WTC11 (cell line): Measurements from ENCODE around the gene GALM. TPM values are rescaled to one million over a fixed set of nuclear protein-coding genes. Genes with fewer than 3 reads are reported as not detected.

Experiments
- ATAC-seq: fragments of 200-7000 bp; cut with Tn5 transposase; 2 replicates; pipeline ENCODE4 v1.10.0; 2021; ENCODE audit warnings: mild to moderate bottlenecking, moderate library complexity
- CTCF ChIA-PET: fragments of 300-600 bp; sonication (Branson Sonifier 250); formaldehyde crosslinking; loops from one replicate; lab custom pipeline; 2021; ENCODE audit warnings: antibody characterized with exemption; lab: Charles Lee
- POLR2A ChIA-PET: fragments of 350-600 bp; sonication (Branson Sonifier 250); formaldehyde crosslinking; loops from one replicate; lab custom pipeline; 2021; ENCODE audit warnings: antibody characterized with exemption; lab: Charles Lee
- DNase-seq: peaks from one replicate; pipeline ENCODE4 v3.0.0; 2021; ENCODE audit warnings: low spot score
- H3K27ac Mint-ChIP-seq: 2 replicates; pipeline ENCODE4 v1.8.0; 2021; ENCODE audit warnings: mixed read lengths
- H3K27me3 Mint-ChIP-seq: 2 replicates; pipeline ENCODE4 v1.8.0; 2021; ENCODE audit warnings: low read depth, mild to moderate bottlenecking, moderate library complexity, mixed read lengths
- H3K36me3 Mint-ChIP-seq: 2 replicates; pipeline ENCODE4 v1.8.0; 2021; ENCODE audit warnings: mixed read lengths
- H3K4me1 Mint-ChIP-seq: 2 replicates; pipeline ENCODE4 v1.8.0; 2022; ENCODE audit warnings: mixed read lengths
- H3K4me3 Mint-ChIP-seq: 2 replicates; pipeline ENCODE4 v1.8.0; 2021; ENCODE audit warnings: mild to moderate bottlenecking, moderate library complexity, mixed read lengths
- H3K9me3 Mint-ChIP-seq: 2 replicates; pipeline ENCODE4 v1.8.0; 2021; ENCODE audit warnings: mixed read lengths
- CBFB ChIP-seq: sonication (generic); formaldehyde crosslinking; IDR thresholded peaks from 2 replicates; pipeline ENCODE4 v1.8.1; 2022; ENCODE audit warnings: mild to moderate bottlenecking, low read depth, missing genetic modification reagents
- ESRRA ChIP-seq: sonication (generic); formaldehyde crosslinking; IDR thresholded peaks from 2 replicates; pipeline ENCODE4 v1.8.1; 2022; ENCODE audit warnings: mild to moderate bottlenecking, missing genetic modification reagents, borderline replicate concordance
- ETV6 ChIP-seq: sonication (generic); formaldehyde crosslinking; IDR thresholded peaks from 2 replicates; pipeline ENCODE4 v1.8.1; 2022; ENCODE audit warnings: mild to moderate bottlenecking, missing genetic modification reagents
- GRHL2 ChIP-seq: fragments of 250-450 bp; sonication (Bioruptor Pico); IDR thresholded peaks from 2 replicates; pipeline ENCODE4 v1.8.0; 2022; ENCODE audit warnings: mild to moderate bottlenecking, moderate library complexity; ENCODE audit not compliant: insufficient replicate concordance, severe bottlenecking
- HMGA2 ChIP-seq: fragments of 250-450 bp; sonication (Bioruptor Pico); IDR thresholded peaks from 2 replicates; pipeline ENCODE4 v1.4.0; 2021; ENCODE audit warnings: mild to moderate bottlenecking, moderate library complexity
- NFYB ChIP-seq: sonication (generic); formaldehyde crosslinking; conservative IDR thresholded peaks from 2 replicates; pipeline ENCODE4 v1.8.0; 2022; ENCODE audit warnings: low read depth, missing genetic modification reagents
- RELA ChIP-seq: sonication (generic); formaldehyde crosslinking; IDR thresholded peaks from 2 replicates; pipeline ENCODE4 v1.8.1; 2022; ENCODE audit warnings: missing genetic modification reagents, mild to moderate bottlenecking, borderline replicate concordance
- TEAD1 ChIP-seq: sonication (generic); formaldehyde crosslinking; IDR thresholded peaks from 2 replicates; pipeline ENCODE4 v1.8.0; 2022; ENCODE audit warnings: mild to moderate bottlenecking, missing genetic modification reagents
- ZBTB21 ChIP-seq: sonication (generic); formaldehyde crosslinking; IDR thresholded peaks from 2 replicates; pipeline ENCODE4 v1.8.1; 2023; ENCODE audit warnings: mild to moderate bottlenecking, missing genetic modification reagents, borderline replicate concordance
- ZNF416 ChIP-seq: fragments of 250-450 bp; sonication (Bioruptor Pico); IDR thresholded peaks from 2 replicates; pipeline ENCODE4 v1.9.0; 2021; ENCODE audit warnings: mild to moderate bottlenecking, inconsistent platforms
- total RNA-seq: library from RNA; stranded (reverse); gene quantifications from 3 replicates; pipeline ENCODE4 v1.2.3, GENCODE V29; 2021
- TF ChIP-seq, protein P1 (sequence below): sonication (generic); formaldehyde crosslinking; conservative IDR thresholded peaks from 2 replicates; pipeline ENCODE4 v1.8.1; 2023; ENCODE audit warnings: mild to moderate bottlenecking, low read depth, missing genetic modification reagents, moderate library complexity
- TF ChIP-seq, protein P2 (sequence below): sonication (generic); formaldehyde crosslinking; IDR thresholded peaks from 2 replicates; pipeline ENCODE4 v1.8.0; 2023; ENCODE audit warnings: mild to moderate bottlenecking, missing genetic modification reagents
- TF ChIP-seq, protein P3 (sequence below): sonication (generic); formaldehyde crosslinking; IDR thresholded peaks from 2 replicates; pipeline ENCODE4 v1.8.1; 2022; ENCODE audit warnings: low read depth, mild to moderate bottlenecking, moderate library complexity, missing genetic modification reagents, borderline replicate concordance
- TF ChIP-seq, protein P4 (sequence below): sonication (generic); formaldehyde crosslinking; IDR thresholded peaks from 2 replicates; pipeline ENCODE4 v1.8.1; 2023; ENCODE audit warnings: mild to moderate bottlenecking, missing genetic modification reagents
- TF ChIP-seq, protein P5 (sequence below): sonication (generic); formaldehyde crosslinking; IDR thresholded peaks from 2 replicates; pipeline ENCODE4 v1.8.1; 2023; ENCODE audit warnings: mild to moderate bottlenecking, missing genetic modification reagents
- TF ChIP-seq, protein P6 (sequence below): fragments of 250-450 bp; sonication (Bioruptor Pico); IDR thresholded peaks from 2 replicates; pipeline ENCODE4 v1.8.0; 2021; ENCODE audit warnings: mild to moderate bottlenecking

Gene GALM
- total RNA-seq, 1 experiment from 2014 or later, result 11.2 TPM

DNA sequence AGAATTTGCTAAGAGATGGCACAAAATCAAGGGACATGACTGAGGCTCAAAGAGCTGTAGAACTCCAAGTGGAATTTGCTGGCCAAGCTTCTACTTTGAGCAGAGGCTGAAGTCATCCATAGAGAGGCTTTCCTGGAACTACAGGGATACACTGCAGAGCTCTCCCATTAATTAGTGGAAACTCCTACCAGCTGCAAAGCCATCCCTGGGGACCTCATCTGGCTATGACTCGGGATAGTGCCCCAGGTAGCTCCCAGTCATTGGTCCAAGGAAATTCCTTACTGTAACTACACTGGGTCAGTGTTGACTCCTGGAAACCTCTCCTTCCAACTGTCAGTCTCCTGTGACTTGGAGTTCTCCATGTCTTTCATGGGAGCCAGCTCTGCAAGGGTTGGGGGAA, 10.5 kb upstream of the GALM start (continued):
- TF ChIP-seq, protein P1, sequence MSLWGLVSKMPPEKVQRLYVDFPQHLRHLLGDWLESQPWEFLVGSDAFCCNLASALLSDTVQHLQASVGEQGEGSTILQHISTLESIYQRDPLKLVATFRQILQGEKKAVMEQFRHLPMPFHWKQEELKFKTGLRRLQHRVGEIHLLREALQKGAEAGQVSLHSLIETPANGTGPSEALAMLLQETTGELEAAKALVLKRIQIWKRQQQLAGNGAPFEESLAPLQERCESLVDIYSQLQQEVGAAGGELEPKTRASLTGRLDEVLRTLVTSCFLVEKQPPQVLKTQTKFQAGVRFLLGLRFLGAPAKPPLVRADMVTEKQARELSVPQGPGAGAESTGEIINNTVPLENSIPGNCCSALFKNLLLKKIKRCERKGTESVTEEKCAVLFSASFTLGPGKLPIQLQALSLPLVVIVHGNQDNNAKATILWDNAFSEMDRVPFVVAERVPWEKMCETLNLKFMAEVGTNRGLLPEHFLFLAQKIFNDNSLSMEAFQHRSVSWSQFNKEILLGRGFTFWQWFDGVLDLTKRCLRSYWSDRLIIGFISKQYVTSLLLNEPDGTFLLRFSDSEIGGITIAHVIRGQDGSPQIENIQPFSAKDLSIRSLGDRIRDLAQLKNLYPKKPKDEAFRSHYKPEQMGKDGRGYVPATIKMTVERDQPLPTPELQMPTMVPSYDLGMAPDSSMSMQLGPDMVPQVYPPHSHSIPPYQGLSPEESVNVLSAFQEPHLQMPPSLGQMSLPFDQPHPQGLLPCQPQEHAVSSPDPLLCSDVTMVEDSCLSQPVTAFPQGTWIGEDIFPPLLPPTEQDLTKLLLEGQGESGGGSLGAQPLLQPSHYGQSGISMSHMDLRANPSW, result no peak
- TF ChIP-seq RELA (no peak), GRHL2 (CRISPR knock-in tag) (no peak), TEAD1 (CRISPR knock-in tag) (no peak)
- TF ChIP-seq, protein P2, sequence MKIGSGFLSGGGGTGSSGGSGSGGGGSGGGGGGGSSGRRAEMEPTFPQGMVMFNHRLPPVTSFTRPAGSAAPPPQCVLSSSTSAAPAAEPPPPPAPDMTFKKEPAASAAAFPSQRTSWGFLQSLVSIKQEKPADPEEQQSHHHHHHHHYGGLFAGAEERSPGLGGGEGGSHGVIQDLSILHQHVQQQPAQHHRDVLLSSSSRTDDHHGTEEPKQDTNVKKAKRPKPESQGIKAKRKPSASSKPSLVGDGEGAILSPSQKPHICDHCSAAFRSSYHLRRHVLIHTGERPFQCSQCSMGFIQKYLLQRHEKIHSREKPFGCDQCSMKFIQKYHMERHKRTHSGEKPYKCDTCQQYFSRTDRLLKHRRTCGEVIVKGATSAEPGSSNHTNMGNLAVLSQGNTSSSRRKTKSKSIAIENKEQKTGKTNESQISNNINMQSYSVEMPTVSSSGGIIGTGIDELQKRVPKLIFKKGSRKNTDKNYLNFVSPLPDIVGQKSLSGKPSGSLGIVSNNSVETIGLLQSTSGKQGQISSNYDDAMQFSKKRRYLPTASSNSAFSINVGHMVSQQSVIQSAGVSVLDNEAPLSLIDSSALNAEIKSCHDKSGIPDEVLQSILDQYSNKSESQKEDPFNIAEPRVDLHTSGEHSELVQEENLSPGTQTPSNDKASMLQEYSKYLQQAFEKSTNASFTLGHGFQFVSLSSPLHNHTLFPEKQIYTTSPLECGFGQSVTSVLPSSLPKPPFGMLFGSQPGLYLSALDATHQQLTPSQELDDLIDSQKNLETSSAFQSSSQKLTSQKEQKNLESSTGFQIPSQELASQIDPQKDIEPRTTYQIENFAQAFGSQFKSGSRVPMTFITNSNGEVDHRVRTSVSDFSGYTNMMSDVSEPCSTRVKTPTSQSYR (CRISPR knock-in tag), result no peak
- TF ChIP-seq, protein P3, sequence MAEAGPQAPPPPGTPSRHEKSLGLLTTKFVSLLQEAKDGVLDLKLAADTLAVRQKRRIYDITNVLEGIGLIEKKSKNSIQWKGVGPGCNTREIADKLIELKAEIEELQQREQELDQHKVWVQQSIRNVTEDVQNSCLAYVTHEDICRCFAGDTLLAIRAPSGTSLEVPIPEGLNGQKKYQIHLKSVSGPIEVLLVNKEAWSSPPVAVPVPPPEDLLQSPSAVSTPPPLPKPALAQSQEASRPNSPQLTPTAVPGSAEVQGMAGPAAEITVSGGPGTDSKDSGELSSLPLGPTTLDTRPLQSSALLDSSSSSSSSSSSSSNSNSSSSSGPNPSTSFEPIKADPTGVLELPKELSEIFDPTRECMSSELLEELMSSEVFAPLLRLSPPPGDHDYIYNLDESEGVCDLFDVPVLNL (CRISPR knock-in tag), result no peak

DNA sequence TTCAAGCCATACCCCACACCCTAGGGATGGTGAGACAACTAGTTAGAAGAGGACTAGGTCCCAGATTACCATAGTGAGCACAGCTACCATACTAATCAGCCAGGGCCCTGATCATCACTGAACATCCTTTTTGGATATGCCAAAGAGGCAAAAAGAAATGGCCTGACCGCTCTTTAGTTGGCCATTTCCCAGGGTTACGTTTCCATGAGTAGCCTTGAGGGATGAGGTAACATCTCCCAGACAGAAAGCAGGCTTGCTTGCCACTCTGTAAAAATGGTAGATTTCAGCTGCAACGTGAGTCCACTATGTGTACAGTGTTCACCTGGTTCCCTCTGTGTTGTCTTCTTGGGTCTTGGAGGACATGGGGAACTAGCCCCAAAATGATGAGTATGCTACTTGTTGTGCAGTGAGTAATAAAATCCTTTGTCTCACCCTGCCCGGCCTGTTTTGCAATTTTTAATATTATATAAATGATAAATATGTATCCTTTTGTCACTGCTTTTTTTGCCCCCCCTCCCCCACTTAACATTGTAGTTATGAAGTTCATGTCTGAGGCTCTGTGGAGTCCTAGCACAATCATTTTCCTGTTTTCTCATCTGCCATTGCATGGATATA, 8.9 kb upstream of the GALM start:
- POLR2A ChIA-PET, result no interaction called here
- H3K27me3 Mint-ChIP-seq, result no peaks in the 10 kb centered on the region; the same call in 1 of the 2 replicates

DNA sequence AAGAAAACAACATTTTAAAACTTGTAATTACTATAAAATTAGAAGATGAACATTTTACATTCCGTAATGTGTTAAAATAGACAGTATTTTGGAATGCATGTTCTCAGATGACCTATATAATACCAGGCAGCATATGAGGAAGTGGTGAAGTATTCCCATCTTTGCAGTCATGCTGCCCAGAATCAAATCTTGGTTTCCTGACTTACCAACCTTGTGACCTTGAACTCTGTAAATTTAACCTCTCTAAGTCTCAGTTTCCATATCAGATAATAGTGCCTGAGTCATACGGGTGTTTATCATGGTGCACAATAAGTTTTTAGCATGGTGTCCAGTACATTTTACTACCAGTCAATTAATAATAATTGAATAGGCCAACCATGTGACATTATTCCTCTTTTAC, 7.3 kb upstream of the GALM start:
- DNase-seq (no peak), ATAC-seq (no peak)
- Mint-ChIP-seq H3K27ac (no peak overlapping the region), H3K27me3 (no peaks in the 10 kb centered on the region; the same call in 1 of the 2 replicates), H3K36me3 (no peaks in the 10 kb centered on the region), H3K4me1 (no peaks in the 10 kb centered on the region), H3K4me3 (no peak overlapping the region), H3K9me3 (no peaks in the 10 kb centered on the region)
- CTCF ChIA-PET, result no interaction called here
- POLR2A ChIA-PET, result no interaction called here
- TF ChIP-seq, protein P4, sequence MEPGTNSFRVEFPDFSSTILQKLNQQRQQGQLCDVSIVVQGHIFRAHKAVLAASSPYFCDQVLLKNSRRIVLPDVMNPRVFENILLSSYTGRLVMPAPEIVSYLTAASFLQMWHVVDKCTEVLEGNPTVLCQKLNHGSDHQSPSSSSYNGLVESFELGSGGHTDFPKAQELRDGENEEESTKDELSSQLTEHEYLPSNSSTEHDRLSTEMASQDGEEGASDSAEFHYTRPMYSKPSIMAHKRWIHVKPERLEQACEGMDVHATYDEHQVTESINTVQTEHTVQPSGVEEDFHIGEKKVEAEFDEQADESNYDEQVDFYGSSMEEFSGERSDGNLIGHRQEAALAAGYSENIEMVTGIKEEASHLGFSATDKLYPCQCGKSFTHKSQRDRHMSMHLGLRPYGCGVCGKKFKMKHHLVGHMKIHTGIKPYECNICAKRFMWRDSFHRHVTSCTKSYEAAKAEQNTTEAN (CRISPR knock-in tag), result no peak
- no peak for TF ChIP-seq ETV6 (CRISPR knock-in tag)
- TF ChIP-seq, protein P5, sequence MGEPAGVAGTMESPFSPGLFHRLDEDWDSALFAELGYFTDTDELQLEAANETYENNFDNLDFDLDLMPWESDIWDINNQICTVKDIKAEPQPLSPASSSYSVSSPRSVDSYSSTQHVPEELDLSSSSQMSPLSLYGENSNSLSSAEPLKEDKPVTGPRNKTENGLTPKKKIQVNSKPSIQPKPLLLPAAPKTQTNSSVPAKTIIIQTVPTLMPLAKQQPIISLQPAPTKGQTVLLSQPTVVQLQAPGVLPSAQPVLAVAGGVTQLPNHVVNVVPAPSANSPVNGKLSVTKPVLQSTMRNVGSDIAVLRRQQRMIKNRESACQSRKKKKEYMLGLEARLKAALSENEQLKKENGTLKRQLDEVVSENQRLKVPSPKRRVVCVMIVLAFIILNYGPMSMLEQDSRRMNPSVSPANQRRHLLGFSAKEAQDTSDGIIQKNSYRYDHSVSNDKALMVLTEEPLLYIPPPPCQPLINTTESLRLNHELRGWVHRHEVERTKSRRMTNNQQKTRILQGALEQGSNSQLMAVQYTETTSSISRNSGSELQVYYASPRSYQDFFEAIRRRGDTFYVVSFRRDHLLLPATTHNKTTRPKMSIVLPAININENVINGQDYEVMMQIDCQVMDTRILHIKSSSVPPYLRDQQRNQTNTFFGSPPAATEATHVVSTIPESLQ (CRISPR knock-in tag), result no peak
- TF ChIP-seq ZNF416, result no peak
- TF ChIP-seq NFYB, result no peak
- TF ChIP-seq, protein P1, result no peak

More for the DNA sequence above, 8.9 kb upstream of the GALM start:
- TF ChIP-seq, protein P6, sequence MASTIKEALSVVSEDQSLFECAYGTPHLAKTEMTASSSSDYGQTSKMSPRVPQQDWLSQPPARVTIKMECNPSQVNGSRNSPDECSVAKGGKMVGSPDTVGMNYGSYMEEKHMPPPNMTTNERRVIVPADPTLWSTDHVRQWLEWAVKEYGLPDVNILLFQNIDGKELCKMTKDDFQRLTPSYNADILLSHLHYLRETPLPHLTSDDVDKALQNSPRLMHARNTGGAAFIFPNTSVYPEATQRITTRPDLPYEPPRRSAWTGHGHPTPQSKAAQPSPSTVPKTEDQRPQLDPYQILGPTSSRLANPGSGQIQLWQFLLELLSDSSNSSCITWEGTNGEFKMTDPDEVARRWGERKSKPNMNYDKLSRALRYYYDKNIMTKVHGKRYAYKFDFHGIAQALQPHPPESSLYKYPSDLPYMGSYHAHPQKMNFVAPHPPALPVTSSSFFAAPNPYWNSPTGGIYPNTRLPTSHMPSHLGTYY (CRISPR knock-in tag), result no peak
- TF ChIP-seq CBFB (CRISPR knock-in tag) (no peak), ZBTB21 (CRISPR knock-in tag) (no peak), HMGA2 (CRISPR knock-in tag) (no peak), NFYB (no peak), ESRRA (CRISPR knock-in tag) (no peak)
- TF ChIP-seq, protein P3 (CRISPR knock-in tag), result no peak
- Mint-ChIP-seq H3K4me3 (no peak overlapping the region), H3K36me3 (no peaks in the 10 kb centered on the region), H3K9me3 (no peaks in the 10 kb centered on the region), H3K27ac (no peak overlapping the region), H3K4me1 (no peaks in the 10 kb centered on the region)
- DNase-seq, result no peak
- ATAC-seq, result no peak
- CTCF ChIA-PET, result no interaction called here
